Sciatic nerve (tissue), 2 donors: ENCODE measurements around the gene CALML6. TPM values are rescaled to one million over a fixed set of nuclear protein-coding genes. Genes with fewer than 3 reads are reported as not detected.

Source experiments
- ATAC-seq: fragments of 200-7000 bp; cut with Tn5 transposase; one replicate; pipeline ENCODE4 v1.9.1; 2020; ENCODE audit warnings: mild to moderate bottlenecking, moderate library complexity
- DNase-seq: peaks from one replicate; pipeline ENCODE4 v3.0.0-alpha.2; 2020; ENCODE audit warnings: low spot score
- intact Hi-C: fragments of 100-400 bp; cut with DNase I; formaldehyde crosslinking; loops from one replicate; pipeline ENCODE4 v1.14.2; 2022
- total RNA-seq: library from RNA; stranded (reverse); fragmentation: NEBNext Ultra II Directional; extraction: Animal tissue kit (Norgen Biotek cat#: 25700); gene quantifications from one replicate; pipeline ENCODE4 v1.2.1, GENCODE V29; 2021
- donor health status: DM: no; HTN: no; CAD: no.
- donor health status: DM: no; HTN: no; CAD: no.

CALML6 gene
- total RNA-seq, 1 donor from 2014 or later: 0.49 TPM

GRCh38 chr1:1955621-1956094 is 40.6 kb downstream of the CALML6 start:
- DNase-seq (no peak), ATAC-seq (no peak)
- intact Hi-C loops: loop anchor here (10.0 kb wide), 1 partner anchor 89 kb away; no protein-coding TSS in a partner anchor

GRCh38 chr1:1956101-1956500 is 41.0 kb downstream of the CALML6 start:
- no peak for DNase-seq
- no peak for ATAC-seq
- intact Hi-C loops: loop anchor here (10.0 kb wide), 1 partner anchor 89 kb away; no protein-coding TSS in a partner anchor

GRCh38 chr1:1956586-1957532 is 41.8 kb downstream of the CALML6 start:
- intact Hi-C loops: loop anchor here (10.0 kb wide), 1 partner anchor 88 kb away; no protein-coding TSS in a partner anchor
- ATAC-seq: no peak
- no peak for DNase-seq

- DNase-seq (no peak), ATAC-seq (no peak)
- intact Hi-C loops: loop anchor here (10.0 kb wide), 1 partner anchor 87 kb away; no protein-coding TSS in a partner anchor
Observed at GRCh38 chr1:1957533-1957961, 42.5 kb downstream of the CALML6 start.

GRCh38 chr1:1958071-1958541 is 43.0 kb downstream of the CALML6 start:
- intact Hi-C loops: loop anchor here (10.0 kb wide), 1 partner anchor 87 kb away; no protein-coding TSS in a partner anchor
- DNase-seq (no peak), ATAC-seq (no peak)

GRCh38 chr1:1959459-1959839 is 44.4 kb downstream of the CALML6 start:
- intact Hi-C loops: loop anchor here (10.0 kb wide), 1 partner anchor 85 kb away; no protein-coding TSS in a partner anchor
- ATAC-seq: no peak
- DNase-seq: no peak

- peak; percentile 87 for DNase-seq
- peak; percentile 82 for ATAC-seq
- intact Hi-C loops: loop anchor here (10.0 kb wide), 1 partner anchor 85 kb away; no protein-coding TSS in a partner anchor
Observed at GRCh38 chr1:1959840-1960479, 44.9 kb downstream of the CALML6 start.

GRCh38 chr1:1960480-1961196 is 45.6 kb downstream of the CALML6 start:
- DNase-seq (no peak), ATAC-seq (peak; percentile 31)
- intact Hi-C loops: no loop called here

GRCh38 chr1:1962752-1963151 is 47.7 kb downstream of the CALML6 start:
- DNase-seq: no peak
- no peak for ATAC-seq
- intact Hi-C loops: no loop called here

- ATAC-seq (no peak), DNase-seq (no peak)
- intact Hi-C loops: no loop called here
Observed at GRCh38 chr1:1963570-1963969, 48.5 kb downstream of the CALML6 start.

- ATAC-seq (no peak), DNase-seq (no peak)
- intact Hi-C loops: no loop called here
Observed at GRCh38 chr1:1964811-1965210, 49.8 kb downstream of the CALML6 start.

- intact Hi-C loops: no loop called here
- no peak for ATAC-seq
- no peak for DNase-seq
Observed at GRCh38 chr1:1965546-1965945, 50.5 kb downstream of the CALML6 start.

GRCh38 chr1:1966071-1966740 is 51.1 kb downstream of the CALML6 start:
- intact Hi-C loops: no loop called here
- no peak for ATAC-seq
- no peak for DNase-seq

Other genes starting within 250 kb of the CALML6 start
- gene SLC35E2B, start 222.5 kb upstream of the CALML6 start, total RNA-seq: 45.6 TPM
- 51.5 TPM for gene CDK11A, start 190.9 kb upstream of the CALML6 start, total RNA-seq
- 77.3 TPM for gene NADK, start 136.8 kb upstream of the CALML6 start, total RNA-seq
- 280 TPM for gene GNB1, start 24.2 kb upstream of the CALML6 start, total RNA-seq
- gene TMEM52, start 4.0 kb downstream of the CALML6 start, total RNA-seq: 0.80 TPM
- gene CFAP74, start 88.5 kb downstream of the CALML6 start, total RNA-seq: 0.09 TPM
- not detected for gene GABRD, start 104.1 kb downstream of the CALML6 start, total RNA-seq
- 3.5 TPM for gene PRKCZ, start 135.2 kb downstream of the CALML6 start, total RNA-seq